Stimulated activated CD8-positive, alpha-beta memory T cell treated with anti-CD3 and anti-CD28 coated beads, Interleukin-4, amount 100 ng/mL, for 48 hours (primary cell): ENCODE data around the gene FAM163B.

Source experiments
- DNase-seq: peaks from one replicate; pipeline ENCODE4 v3.0.0-alpha.2; 2020

Gene FAM163B

GRCh38 chr9:133615606-133616188, 6.5 kb upstream of the FAM163B start:
- DNase-seq, result no peak

- no peak for DNase-seq
Measured at GRCh38 chr9:133615186-133615585, 6.0 kb upstream of the FAM163B start.

- no peak for DNase-seq
Measured at GRCh38 chr9:133614678-133615077, 5.5 kb upstream of the FAM163B start.

- DNase-seq, result no peak
Measured at GRCh38 chr9:133614056-133614455, 4.9 kb upstream of the FAM163B start.

GRCh38 chr9:133613432-133613831, 4.2 kb upstream of the FAM163B start:
- no peak for DNase-seq

GRCh38 chr9:133612816-133613215, 3.6 kb upstream of the FAM163B start:
- no peak for DNase-seq

GRCh38 chr9:133612051-133612450, 2.9 kb upstream of the FAM163B start:
- no peak for DNase-seq

- DNase-seq, result no peak
Measured at GRCh38 chr9:133610845-133611244, 1.7 kb upstream of the FAM163B start.

- no peak for DNase-seq
Measured at GRCh38 chr9:133608889-133609288, 300 bp downstream of the FAM163B start.

- DNase-seq, result no peak
Measured at GRCh38 chr9:133608382-133608781, 807 bp downstream of the FAM163B start.

- no peak for DNase-seq
Measured at GRCh38 chr9:133607976-133608375, 1.2 kb downstream of the FAM163B start.

GRCh38 chr9:133607381-133607780, 1.8 kb downstream of the FAM163B start:
- no peak for DNase-seq

GRCh38 chr9:133606708-133607025, 2.5 kb downstream of the FAM163B start:
- DNase-seq, result no peak

- no peak for DNase-seq
Measured at GRCh38 chr9:133605856-133606707, 3.1 kb downstream of the FAM163B start.

GRCh38 chr9:133605446-133605845, 3.7 kb downstream of the FAM163B start:
- no peak for DNase-seq

GRCh38 chr9:133604856-133605255, 4.3 kb downstream of the FAM163B start:
- no peak for DNase-seq

GRCh38 chr9:133604214-133604613, 5.0 kb downstream of the FAM163B start:
- DNase-seq, result peak; percentile 54

- no peak for DNase-seq
Measured at GRCh38 chr9:133603135-133603927, 5.9 kb downstream of the FAM163B start.

GRCh38 chr9:133602277-133602676, 6.9 kb downstream of the FAM163B start:
- no peak for DNase-seq

- no peak for DNase-seq
Measured at GRCh38 chr9:133601746-133602145, 7.4 kb downstream of the FAM163B start.

- no peak for DNase-seq
Measured at GRCh38 chr9:133600739-133601138, 8.4 kb downstream of the FAM163B start.

- DNase-seq, result no peak
Measured at GRCh38 chr9:133599470-133600173, 9.6 kb downstream of the FAM163B start.

- no peak for DNase-seq
Measured at GRCh38 chr9:133598978-133599377, 10.2 kb downstream of the FAM163B start.
